Nephron progenitor cell (in vitro differentiated cells): ENCODE data around the gene CHFR.
"Not testable (repeated sequence)": the region's sequence is repeated elsewhere in the genome, so short reads cannot be mapped to it uniquely, and the experiment has no call there.

Source experiments
- DNase-seq: peaks from one replicate; pipeline ENCODE4 v3.0.0; 2021
- H3K27ac Mint-ChIP-seq: 2 replicates; pipeline ENCODE4 v1.8.0; 2021; ENCODE audit warnings: mild to moderate bottlenecking, moderate library complexity, mixed read lengths
- H3K27me3 Mint-ChIP-seq: 2 replicates; pipeline ENCODE4 v1.8.0; 2021; ENCODE audit warnings: mild to moderate bottlenecking, low read depth, mixed read lengths; ENCODE audit not compliant: poor library complexity
- H3K36me3 Mint-ChIP-seq: 2 replicates; pipeline ENCODE4 v1.8.0; 2021; ENCODE audit warnings: low read depth, mixed read lengths
- H3K4me1 Mint-ChIP-seq: 2 replicates; pipeline ENCODE4 v1.8.0; 2021; ENCODE audit warnings: mixed read lengths
- H3K4me3 Mint-ChIP-seq: 2 replicates; pipeline ENCODE4 v1.8.0; 2021; ENCODE audit warnings: mild to moderate bottlenecking, moderate library complexity, mixed read lengths
- H3K9me3 Mint-ChIP-seq: 2 replicates; pipeline ENCODE4 v1.8.0; 2021; ENCODE audit warnings: mild to moderate bottlenecking, moderate library complexity, mixed read lengths
- CTCF ChIP-seq: fragments of 200-600 bp; sonication (generic); IDR thresholded peaks from 2 replicates; pipeline ENCODE4 v1.5.0; 2021; ENCODE audit warnings: antibody characterized with exemption

The CHFR gene

GRCh38 chr12:132908145-132909029 is 21.0 kb upstream of the CHFR start:
- peaks cover 47% of the 10 kb centered on the region for H3K27me3 Mint-ChIP-seq
- no peaks in the 10 kb centered on the region for H3K4me1 Mint-ChIP-seq
- peak; percentile 94 for DNase-seq
- no peak for TF ChIP-seq CTCF
- peak overlapping the region; percentile 89 for H3K27ac Mint-ChIP-seq
- H3K4me3 Mint-ChIP-seq = peak overlapping the region; percentile 88
- peaks cover 91% of the 10 kb centered on the region for H3K9me3 Mint-ChIP-seq
- H3K36me3 Mint-ChIP-seq = peaks cover 22% of the 10 kb centered on the region

- Mint-ChIP-seq H3K36me3 (peaks cover 21% of the 10 kb centered on the region), H3K9me3 (peaks cover 93% of the 10 kb centered on the region), H3K27me3 (peaks cover 45% of the 10 kb centered on the region), H3K4me3 (peak overlapping the region; percentile 88)
- H3K4me1 Mint-ChIP-seq, H3K27ac Mint-ChIP-seq, DNase-seq: not testable (repeated sequence)
Measured at GRCh38 chr12:132907789-132908144, 20.4 kb upstream of the CHFR start.

GRCh38 chr12:132907216-132907615 is 19.8 kb upstream of the CHFR start:
- Mint-ChIP-seq H3K4me3 (peak overlapping the region; percentile 1), H3K36me3 (peaks cover 18% of the 10 kb centered on the region), H3K4me1 (no peaks in the 10 kb centered on the region), H3K27ac (no peak overlapping the region), H3K27me3 (peaks cover 45% of the 10 kb centered on the region), H3K9me3 (peaks cover 90% of the 10 kb centered on the region)
- DNase-seq = no peak
- TF ChIP-seq CTCF = no peak

- no peak overlapping the region for H3K4me3 Mint-ChIP-seq
- H3K36me3 Mint-ChIP-seq = peaks cover 4% of the 10 kb centered on the region
Measured at GRCh38 chr12:132904718-132905328, 17.4 kb upstream of the CHFR start.

GRCh38 chr12:132899033-132899432 is 11.6 kb upstream of the CHFR start:
- H3K4me3 Mint-ChIP-seq = no peak overlapping the region
- H3K4me1 Mint-ChIP-seq = no peaks in the 10 kb centered on the region
- peaks cover 4% of the 10 kb centered on the region for H3K36me3 Mint-ChIP-seq
- no peak overlapping the region for H3K27ac Mint-ChIP-seq
- peaks cover 40% of the 10 kb centered on the region for H3K9me3 Mint-ChIP-seq
- no peak for DNase-seq
- H3K27me3 Mint-ChIP-seq = no peaks in the 10 kb centered on the region
- TF ChIP-seq CTCF = no peak

More at GRCh38 chr12:132904718-132905328, 17.4 kb upstream of the CHFR start:
- Mint-ChIP-seq H3K27me3 (peaks cover 42% of the 10 kb centered on the region), H3K9me3 (peaks cover 83% of the 10 kb centered on the region), H3K4me1 (no peaks in the 10 kb centered on the region), H3K27ac (no peak overlapping the region)
- peak; percentile 69 for DNase-seq
- peak; percentile 53 for TF ChIP-seq CTCF

- no peak for TF ChIP-seq CTCF
- Mint-ChIP-seq H3K27ac (no peak overlapping the region), H3K9me3 (peaks cover 71% of the 10 kb centered on the region), H3K27me3 (peaks cover 12% of the 10 kb centered on the region), H3K4me3 (peak overlapping the region; percentile 96), H3K36me3 (peaks cover 51% of the 10 kb centered on the region), H3K4me1 (peaks cover 6% of the 10 kb centered on the region)
- no peak for DNase-seq
Measured at GRCh38 chr12:132888852-132889251, 1.4 kb upstream of the CHFR start.
